Measurements from ENCODE around the gene PARD3B.

Gene PARD3B

GRCh38 chr2:205012961-205013360 lies 467.7 kb downstream of the PARD3B start:
- no peak for DNase-seq (ENCODE audit: low read depth)
- no peak overlapping the region for H3K4me3 ChIP-seq (ENCODE audit: low read length)
- TF ChIP-seq CTCF (conservative IDR thresholded peaks at IDR 0.05; ENCODE audit: low read depth, low read length), result no peak

GRCh38 chr2:205013586-205013985 lies 468.3 kb downstream of the PARD3B start:
- TF ChIP-seq CTCF (conservative IDR thresholded peaks at IDR 0.05; ENCODE audit: low read depth, low read length), result no peak
- no peak for DNase-seq (ENCODE audit: low read depth)
- no peak overlapping the region for H3K4me3 ChIP-seq (ENCODE audit: low read length)

GRCh38 chr2:205014201-205014600 lies 468.9 kb downstream of the PARD3B start:
- DNase-seq (ENCODE audit: low read depth), result no peak
- no peak for TF ChIP-seq CTCF (conservative IDR thresholded peaks at IDR 0.05; ENCODE audit: low read depth, low read length)
- no peak overlapping the region for H3K4me3 ChIP-seq (ENCODE audit: low read length)

- no peak for TF ChIP-seq CTCF (conservative IDR thresholded peaks at IDR 0.05; ENCODE audit: low read depth, low read length)
- DNase-seq (ENCODE audit: low read depth), result no peak
- H3K4me3 ChIP-seq (ENCODE audit: low read length), result no peak overlapping the region
These were observed 472.1 kb downstream of the PARD3B start for GRCh38 chr2:205017381-205017780.

- no peak for DNase-seq (ENCODE audit: low read depth)
- no peak for TF ChIP-seq CTCF (conservative IDR thresholded peaks at IDR 0.05; ENCODE audit: low read depth, low read length)
These were observed 472.6 kb downstream of the PARD3B start for GRCh38 chr2:205017912-205018311.

GRCh38 chr2:205020673-205021072 lies 475.4 kb downstream of the PARD3B start:
- DNase-seq (ENCODE audit: low read depth), result no peak
- no peak overlapping the region for H3K4me3 ChIP-seq (ENCODE audit: low read length)
- no peak for TF ChIP-seq CTCF (conservative IDR thresholded peaks at IDR 0.05; ENCODE audit: low read depth, low read length)

More at GRCh38 chr2:205017912-205018311, 472.6 kb downstream of the PARD3B start:
- no peak overlapping the region for H3K4me3 ChIP-seq (ENCODE audit: low read length)

GRCh38 chr2:205022841-205023240 lies 477.6 kb downstream of the PARD3B start:
- no peak for TF ChIP-seq CTCF (conservative IDR thresholded peaks at IDR 0.05; ENCODE audit: low read depth, low read length)
- no peak overlapping the region for H3K4me3 ChIP-seq (ENCODE audit: low read length)
- DNase-seq (ENCODE audit: low read depth), result peak; percentile 73

Data from retinal pigment epithelial cell (primary cell).